Mesendoderm (in vitro differentiated cells): ENCODE measurements around the gene MTCL3.

Source experiments
- DNase-seq: peaks from one replicate; pipeline ENCODE4 v3.0.0; 2013
- H2AK5ac ChIP-seq: 2 replicates; pipeline ENCODE4 v1.6.1; 2013; ENCODE audit warnings: low read length, inconsistent platforms
- H2BK120ac ChIP-seq: 2 replicates; pipeline ENCODE4 v1.6.1; 2013; ENCODE audit warnings: low read depth, mild to moderate bottlenecking, low read length, moderate library complexity, mixed read lengths
- H2BK15ac ChIP-seq: replicated peaks from 2 replicates; pipeline ENCODE4 v1.6.1; 2013; ENCODE audit warnings: low read depth, mild to moderate bottlenecking, moderate library complexity
- H2BK5ac ChIP-seq: 2 replicates; pipeline ENCODE4 v1.6.1; 2013; ENCODE audit warnings: low read length, inconsistent platforms
- H3K18ac ChIP-seq: 2 replicates; pipeline ENCODE4 v1.6.1; 2013; ENCODE audit warnings: mild to moderate bottlenecking, low read length, mixed read lengths
- H3K23ac ChIP-seq: one replicate; pipeline ENCODE4 v1.6.1; 2013; ENCODE audit warnings: low read length
- H3K27ac ChIP-seq: 2 replicates; pipeline ENCODE4 v1.5.1; 2013; ENCODE audit warnings: low read depth, mild to moderate bottlenecking, inconsistent platforms, low read length, moderate library complexity
- H3K27me3 ChIP-seq: 2 replicates; pipeline ENCODE4 v1.6.1; 2013; ENCODE audit warnings: low read length, control low read depth, mild to moderate bottlenecking, inconsistent platforms; ENCODE audit not compliant: insufficient read depth, poor library complexity
- H3K36me3 ChIP-seq: 2 replicates; pipeline ENCODE4 v1.6.1; 2013; ENCODE audit warnings: low read length, inconsistent platforms; ENCODE audit not compliant: control insufficient read depth, insufficient read depth
- H3K4ac ChIP-seq: one replicate; pipeline ENCODE4 v1.6.1; 2013; ENCODE audit warnings: low read depth, mild to moderate bottlenecking, low read length, moderate library complexity
- H3K4me1 ChIP-seq: 2 replicates; pipeline ENCODE4 v1.6.1; 2013; ENCODE audit warnings: low read depth, low read length, inconsistent platforms; ENCODE audit not compliant: control insufficient read depth
- H3K4me2 ChIP-seq: 2 replicates; pipeline ENCODE4 v1.6.1; 2013; ENCODE audit warnings: low read length
- H3K4me3 ChIP-seq: 2 replicates; pipeline ENCODE4 v1.5.1; 2013; ENCODE audit warnings: mild to moderate bottlenecking, low read length
- H3K56ac ChIP-seq: one replicate; pipeline ENCODE4 v1.6.1; 2013; ENCODE audit warnings: low read length
- H3K79me1 ChIP-seq: 2 replicates; pipeline ENCODE4 v1.6.1; 2013; ENCODE audit warnings: low read length, inconsistent platforms
- H3K79me2 ChIP-seq: 2 replicates; pipeline ENCODE4 v1.6.1; 2013; ENCODE audit warnings: mild to moderate bottlenecking, low read length; ENCODE audit not compliant: control insufficient read depth, insufficient read depth
- H3K9ac ChIP-seq: 2 replicates; pipeline ENCODE4 v1.6.1; 2013; ENCODE audit warnings: low read length, inconsistent platforms
- H4K5ac ChIP-seq: one replicate; pipeline ENCODE4 v1.6.1; 2013; ENCODE audit warnings: low read length
- H4K8ac ChIP-seq: one replicate; pipeline ENCODE4 v1.6.1; 2013; ENCODE audit warnings: low read depth, mild to moderate bottlenecking, control low read depth, low read length, moderate library complexity
- WGBS: extraction: QIAGEN DNeasy Blood & Tissue Kit; methylation state at CpG from one replicate; pipeline ENCODE4 v1.1.7; 2013; ENCODE audit warnings: low lambda C conversion rate, missing lambda C conversion rate; ENCODE audit not compliant: insufficient coverage; ENCODE audit errors: extremely low coverage; 5-methylcytosine and 5-hydroxymethylcytosine counted together

Gene MTCL3

DNA sequence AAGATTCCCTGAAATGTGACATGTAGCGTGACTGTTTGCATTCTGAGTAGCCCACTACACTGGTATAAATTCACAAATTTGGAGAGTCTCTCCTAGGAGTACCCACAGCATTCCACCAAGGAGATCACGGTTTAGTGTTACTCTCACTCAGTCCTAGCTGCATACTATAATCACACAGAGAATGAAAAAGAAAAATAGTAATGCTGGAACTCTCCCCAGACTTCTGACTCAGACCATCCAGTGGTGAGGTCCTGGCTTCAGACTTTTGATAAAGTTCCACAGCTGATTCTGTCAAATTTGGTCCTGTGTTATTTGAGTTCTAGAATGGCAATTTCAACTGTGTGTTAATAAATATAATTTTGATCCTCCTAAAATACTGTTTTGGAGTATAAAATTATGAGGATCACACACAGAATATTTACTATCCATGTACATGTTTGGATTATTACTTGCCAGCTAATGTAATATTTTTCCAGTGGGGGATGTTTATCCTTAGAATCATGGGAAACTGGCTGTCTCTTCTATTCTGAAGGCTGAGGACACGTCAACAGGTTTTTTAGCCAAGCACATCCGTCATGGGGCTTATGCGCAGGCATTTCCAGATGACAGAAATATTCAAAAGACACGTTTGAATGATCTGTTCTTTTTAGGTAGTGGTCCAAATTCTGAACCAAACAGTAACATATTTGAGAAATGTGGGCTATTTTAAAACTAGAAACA lies 54.8 kb downstream of the MTCL3 start:
- no peak overlapping the region for H3K9ac ChIP-seq
- no peak overlapping the region for H3K4me2 ChIP-seq
- H3K27ac ChIP-seq, result no peak overlapping the region
- H3K56ac ChIP-seq, result no peak overlapping the region
- H2BK5ac ChIP-seq, result no peak overlapping the region
- no peaks in the 10 kb centered on the region for H3K36me3 ChIP-seq
- DNase-seq, result no peak
- no peaks in the 10 kb centered on the region for H3K79me1 ChIP-seq
- H4K5ac ChIP-seq, result no peak overlapping the region
- H2AK5ac ChIP-seq, result no peak overlapping the region
- no peak overlapping the region for H2BK120ac ChIP-seq
- no peaks in the 10 kb centered on the region for H3K4me1 ChIP-seq
- no peak overlapping the region for H3K23ac ChIP-seq
- H3K4ac ChIP-seq, result no peak overlapping the region
- H3K4me3 ChIP-seq, result no peak overlapping the region
- no CpG with 5 or more reads among the region's 6 CpGs for WGBS
- H3K18ac ChIP-seq, result no peak overlapping the region
- no peaks in the 10 kb centered on the region for H3K27me3 ChIP-seq
- no peak overlapping the region for H2BK15ac ChIP-seq
- H4K8ac ChIP-seq, result no peak overlapping the region
- no peaks in the 10 kb centered on the region for H3K79me2 ChIP-seq

DNA sequence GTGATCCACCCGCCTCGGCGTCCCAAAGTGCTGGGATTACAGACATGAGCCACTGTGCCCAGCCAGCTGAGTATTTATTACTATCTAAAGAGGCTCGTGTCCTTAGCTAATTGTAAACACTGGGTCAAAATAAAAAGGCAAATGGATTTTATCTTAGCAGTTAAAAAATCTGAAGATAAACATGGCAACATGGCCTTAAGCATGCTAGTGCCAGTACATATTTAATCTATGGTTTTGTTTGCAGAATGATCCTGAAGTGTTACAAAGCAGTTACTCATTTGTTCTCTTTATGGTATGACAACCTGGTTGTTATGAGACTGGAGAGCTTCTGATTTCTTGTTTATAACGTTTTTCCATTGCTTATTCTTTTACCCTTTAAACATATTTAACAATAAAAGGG lies 56.1 kb downstream of the MTCL3 start:
- Histone ChIP-seq H4K8ac (no peak overlapping the region), H4K5ac (no peak overlapping the region), H3K27me3 (no peaks in the 10 kb centered on the region), H3K4ac (no peak overlapping the region), H2AK5ac (no peak overlapping the region), H3K4me3 (no peak overlapping the region), H3K27ac (no peak overlapping the region), H3K9ac (no peak overlapping the region), H3K56ac (no peak overlapping the region), H2BK5ac (no peak overlapping the region), H3K4me2 (no peak overlapping the region), H3K79me2 (no peaks in the 10 kb centered on the region), H2BK15ac (no peak overlapping the region), H3K23ac (no peak overlapping the region), H3K4me1 (no peaks in the 10 kb centered on the region), H3K79me1 (no peaks in the 10 kb centered on the region), H3K18ac (no peak overlapping the region), H3K36me3 (no peaks in the 10 kb centered on the region), H2BK120ac (no peak overlapping the region)
- DNase-seq, result no peak
- no CpG with 5 or more reads among the region's 5 CpGs for whole genome bisulfite sequencing

- Histone ChIP-seq H3K79me1 (no peaks in the 10 kb centered on the region), H4K8ac (no peak overlapping the region), H3K27me3 (no peaks in the 10 kb centered on the region), H3K56ac (no peak overlapping the region), H2BK15ac (no peak overlapping the region), H3K4me2 (no peak overlapping the region), H3K23ac (no peak overlapping the region), H3K4me1 (no peaks in the 10 kb centered on the region), H2BK5ac (no peak overlapping the region), H3K4me3 (no peak overlapping the region), H2BK120ac (no peak overlapping the region), H2AK5ac (no peak overlapping the region), H3K18ac (no peak overlapping the region), H3K79me2 (no peaks in the 10 kb centered on the region), H3K9ac (no peak overlapping the region), H3K36me3 (no peaks in the 10 kb centered on the region), H4K5ac (no peak overlapping the region), H3K27ac (no peak overlapping the region), H3K4ac (no peak overlapping the region)
- no CpG with 5 or more reads among the region's 2 CpGs for WGBS
- DNase-seq, result peak; percentile 58
Measured at GRCh38 chr6:127462376-127462775, 56.8 kb downstream of the MTCL3 start.

DNA sequence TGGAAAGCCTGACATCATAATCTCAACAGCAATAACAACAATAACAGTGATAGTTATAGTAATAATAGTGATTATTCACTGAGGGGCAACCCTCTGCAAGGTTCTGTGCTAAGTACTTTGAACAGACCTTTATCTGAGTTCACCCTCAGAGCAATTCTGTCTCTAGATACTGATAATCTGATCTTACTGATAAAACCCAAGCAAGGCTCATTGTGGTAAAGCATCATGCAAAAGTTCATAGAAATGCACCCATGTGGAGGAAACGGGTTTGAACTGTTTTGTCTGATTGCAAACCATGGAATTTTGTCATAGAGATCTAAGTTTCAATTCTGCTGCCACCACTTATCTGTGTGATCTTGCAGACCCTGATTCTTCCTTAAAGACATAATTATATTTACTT lies 58.7 kb downstream of the MTCL3 start:
- Histone ChIP-seq H3K27me3 (no peaks in the 10 kb centered on the region), H4K8ac (no peak overlapping the region), H3K4me2 (no peak overlapping the region), H4K5ac (no peak overlapping the region), H2BK15ac (no peak overlapping the region), H3K79me1 (no peaks in the 10 kb centered on the region), H3K9ac (no peak overlapping the region), H2BK120ac (no peak overlapping the region), H3K4ac (no peak overlapping the region), H3K79me2 (no peaks in the 10 kb centered on the region), H3K18ac (no peak overlapping the region), H3K23ac (no peak overlapping the region), H3K4me3 (no peak overlapping the region), H2BK5ac (no peak overlapping the region), H3K56ac (no peak overlapping the region), H2AK5ac (no peak overlapping the region), H3K27ac (no peak overlapping the region), H3K4me1 (no peaks in the 10 kb centered on the region), H3K36me3 (no peaks in the 10 kb centered on the region)
- no CpG with 5 or more reads among the region's 1 CpG for WGBS
- DNase-seq, result no peak

DNA sequence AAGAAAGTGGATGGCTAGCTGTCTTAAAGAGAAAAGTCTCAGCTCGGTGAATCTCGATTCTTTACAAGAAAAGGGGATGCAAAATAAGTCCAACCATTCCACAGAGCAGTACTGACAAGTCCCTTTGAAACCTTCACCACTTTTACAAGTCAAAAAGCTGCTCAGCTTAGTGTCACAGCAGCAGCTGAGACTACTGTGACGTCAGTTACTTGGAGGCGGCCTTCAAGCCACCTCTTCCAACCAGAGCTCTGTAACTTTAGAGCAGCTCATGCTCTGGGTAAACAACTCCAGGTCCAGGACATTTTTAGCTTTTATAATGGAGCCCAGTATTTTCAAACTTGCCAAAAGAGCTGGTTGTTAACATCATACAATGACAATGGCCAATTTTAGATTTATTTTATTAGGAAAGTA lies 59.9 kb downstream of the MTCL3 start, which contains the start of gene KIAA0408:
Gene KIAA0408 (minus strand): TSS at position 159 of the 411 bp plus-strand sequence. CDS start 5,408 bp downstream, outside the sequence.
- no CpG with 5 or more reads among the region's 4 CpGs for WGBS
- no peak within 1 kb of the TSS for H3K4ac ChIP-seq
- H3K4me1 ChIP-seq, result no peaks in the 10 kb centered on the region
- no peak within 1 kb of the TSS for H2BK120ac ChIP-seq
- H3K27ac ChIP-seq, result no peak within 1 kb of the TSS
- H4K5ac ChIP-seq, result no peak within 1 kb of the TSS
- H2AK5ac ChIP-seq, result no peak within 1 kb of the TSS
- H3K4me2 ChIP-seq, result no peak within 1 kb of the TSS
- DNase-seq, result peak; percentile 82
- H3K23ac ChIP-seq, result no peak within 1 kb of the TSS
- no peak within 1 kb of the TSS for H2BK5ac ChIP-seq
- H3K36me3 ChIP-seq, result no peaks in the 10 kb centered on the region
- H3K4me3 ChIP-seq, result no peak within 1 kb of the TSS
- H3K9ac ChIP-seq, result no peak within 1 kb of the TSS
- no peak within 1 kb of the TSS for H4K8ac ChIP-seq
- no peaks in the 10 kb centered on the region for H3K79me2 ChIP-seq
- no peak within 1 kb of the TSS for H3K56ac ChIP-seq
- no peak within 1 kb of the TSS for H2BK15ac ChIP-seq
- no peak within 1 kb of the TSS for H3K18ac ChIP-seq
- no peaks in the 10 kb centered on the region for H3K79me1 ChIP-seq
- H3K27me3 ChIP-seq, result no peaks in the 10 kb centered on the region

GRCh38 chr6:127458817-127459216 lies 60.3 kb downstream of the MTCL3 start:
- Histone ChIP-seq H3K79me1 (no peaks in the 10 kb centered on the region), H2AK5ac (no peak overlapping the region), H3K23ac (no peak overlapping the region), H4K8ac (no peak overlapping the region), H2BK5ac (no peak overlapping the region), H3K27ac (no peak overlapping the region), H3K79me2 (no peaks in the 10 kb centered on the region), H4K5ac (no peak overlapping the region), H3K9ac (no peak overlapping the region), H3K27me3 (no peaks in the 10 kb centered on the region), H2BK15ac (no peak overlapping the region), H3K4me3 (no peak overlapping the region), H3K36me3 (no peaks in the 10 kb centered on the region), H3K18ac (no peak overlapping the region), H3K4me1 (no peaks in the 10 kb centered on the region), H3K4ac (no peak overlapping the region), H3K4me2 (no peak overlapping the region), H3K56ac (no peak overlapping the region), H2BK120ac (no peak overlapping the region)
- no peak for DNase-seq
- WGBS, result no CpG with 5 or more reads among the region's 4 CpGs
